Stimulated activated CD4-positive, alpha-beta T cell treated with anti-CD3 and anti-CD28 coated beads, Interleukin-4, amount 100 ng/mL, for 4 hours (primary cell): Measurements from ENCODE around the gene SOBP.
A peak's percentile ranks its signal among the peaks of the same experiment; 100 is the strongest.
"Not testable (repeated sequence)": the region's sequence is repeated elsewhere in the genome, so short reads cannot be mapped to it uniquely, and the experiment has no call there.

Source experiments
- DNase-seq, 2 experiments: peaks; one replicate each; pipeline ENCODE4 v3.0.0-alpha.2; 2020

Gene SOBP

GRCh38 chr6:107488875-107489635 lies 862 bp upstream of the SOBP start:
- DNase-seq, result peak in 1 of 2 experiments; percentile 9

DNA sequence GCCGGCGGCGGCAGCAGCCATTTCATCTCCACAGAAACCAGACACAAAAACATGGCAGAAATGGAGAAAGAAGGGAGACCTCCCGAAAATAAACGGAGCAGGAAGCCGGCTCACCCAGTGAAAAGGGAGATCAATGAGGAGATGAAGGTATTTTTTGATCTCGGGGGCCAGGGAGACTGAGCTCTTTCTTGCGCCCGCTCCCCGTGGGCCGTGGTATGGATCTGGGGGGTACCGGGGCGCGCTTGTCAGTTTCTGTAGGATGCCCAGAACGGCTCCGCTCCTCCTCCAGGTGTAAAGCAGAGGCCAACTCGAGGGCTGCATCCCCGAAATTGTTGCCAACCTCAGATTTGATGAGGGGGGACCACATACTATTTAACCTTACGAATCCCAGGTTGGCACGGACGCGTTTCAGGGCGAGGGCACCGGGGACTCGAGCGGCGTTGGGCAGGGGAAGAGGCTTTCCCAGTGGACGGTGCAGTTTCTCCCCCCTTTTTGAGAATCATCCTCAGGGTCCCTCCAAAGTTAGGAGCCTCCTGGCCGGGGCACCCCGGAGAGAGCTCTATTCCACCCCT lies 735 bp downstream of the SOBP start:
- peak in 1 of 2 experiments; percentile 10 for DNase-seq

DNA sequence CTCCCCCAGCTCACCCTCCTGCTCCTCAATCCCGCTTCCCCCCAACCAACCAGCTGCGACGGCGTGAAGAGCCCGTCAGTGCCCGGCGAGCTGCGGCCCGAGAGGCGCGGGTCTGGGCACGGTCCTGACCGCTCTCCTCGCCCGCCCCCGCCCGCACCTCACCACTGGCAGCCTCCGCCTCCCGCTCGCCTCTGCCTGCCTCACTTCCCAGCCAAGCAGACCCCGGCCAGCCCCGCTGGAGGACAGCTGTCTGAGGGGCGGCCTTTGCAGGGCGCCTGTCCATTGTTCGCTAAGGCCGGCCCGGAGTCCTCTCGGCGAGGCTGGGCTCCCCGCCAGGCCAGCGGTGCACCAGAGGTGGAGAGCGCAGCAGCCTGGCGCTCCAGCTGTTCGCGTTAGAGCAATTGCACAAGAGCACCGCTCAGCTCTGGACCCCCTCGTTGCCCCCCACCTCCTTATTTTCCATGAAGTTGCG lies 1.3 kb downstream of the SOBP start:
- DNase-seq, result peak in 1 of 2 experiments; percentile 4

DNA sequence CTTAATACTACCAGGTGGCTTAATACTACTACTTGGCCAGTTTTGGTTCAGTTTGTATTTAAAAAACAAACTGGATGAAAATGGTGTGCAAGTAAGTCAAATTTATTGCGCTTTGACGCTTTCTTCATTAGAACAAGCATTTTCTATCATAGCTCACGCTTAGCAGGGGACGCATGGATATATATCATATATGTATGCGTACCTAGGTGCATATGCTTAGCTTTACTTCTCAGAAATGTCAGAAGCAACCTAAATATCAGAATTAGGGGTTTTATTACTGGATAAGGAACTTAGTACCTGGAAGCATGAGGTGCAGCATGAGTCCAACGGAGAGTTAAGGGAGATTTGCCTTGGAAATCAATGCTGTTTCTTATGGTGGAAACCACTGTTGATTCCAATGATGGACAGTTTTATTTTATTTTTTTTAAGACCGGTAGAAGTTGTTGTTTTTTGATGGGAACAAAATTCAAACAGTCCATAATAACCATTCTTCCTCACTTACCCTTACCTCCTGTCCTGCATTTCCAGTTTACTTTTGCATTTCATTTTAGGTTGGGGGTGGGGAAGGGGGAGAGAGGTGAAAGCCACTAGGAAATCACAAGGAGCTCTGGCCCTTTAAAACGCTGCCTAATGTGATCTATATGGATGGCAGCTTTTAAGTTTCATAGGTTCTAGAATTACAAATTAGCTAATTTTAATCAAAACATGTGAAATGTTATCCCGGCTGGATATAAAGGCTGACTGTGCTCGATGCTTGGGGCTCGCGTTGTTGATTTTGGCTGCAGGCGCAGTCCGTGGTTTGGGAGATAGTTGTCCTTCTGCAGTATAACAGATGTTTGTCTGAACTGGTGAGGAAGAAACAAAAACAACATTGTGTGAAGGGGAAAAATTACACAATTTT lies 2.1 kb downstream of the SOBP start:
- DNase-seq, result no peak

GRCh38 chr6:107493158-107494057 lies 3.5 kb downstream of the SOBP start:
- DNase-seq, result no peak

- no peak for DNase-seq
Measured at GRCh38 chr6:107495196-107495643, 5.3 kb downstream of the SOBP start.

GRCh38 chr6:107495971-107496370 lies 6.1 kb downstream of the SOBP start:
- no peak for DNase-seq

GRCh38 chr6:107496892-107497684 lies 7.2 kb downstream of the SOBP start:
- no peak for DNase-seq

DNA sequence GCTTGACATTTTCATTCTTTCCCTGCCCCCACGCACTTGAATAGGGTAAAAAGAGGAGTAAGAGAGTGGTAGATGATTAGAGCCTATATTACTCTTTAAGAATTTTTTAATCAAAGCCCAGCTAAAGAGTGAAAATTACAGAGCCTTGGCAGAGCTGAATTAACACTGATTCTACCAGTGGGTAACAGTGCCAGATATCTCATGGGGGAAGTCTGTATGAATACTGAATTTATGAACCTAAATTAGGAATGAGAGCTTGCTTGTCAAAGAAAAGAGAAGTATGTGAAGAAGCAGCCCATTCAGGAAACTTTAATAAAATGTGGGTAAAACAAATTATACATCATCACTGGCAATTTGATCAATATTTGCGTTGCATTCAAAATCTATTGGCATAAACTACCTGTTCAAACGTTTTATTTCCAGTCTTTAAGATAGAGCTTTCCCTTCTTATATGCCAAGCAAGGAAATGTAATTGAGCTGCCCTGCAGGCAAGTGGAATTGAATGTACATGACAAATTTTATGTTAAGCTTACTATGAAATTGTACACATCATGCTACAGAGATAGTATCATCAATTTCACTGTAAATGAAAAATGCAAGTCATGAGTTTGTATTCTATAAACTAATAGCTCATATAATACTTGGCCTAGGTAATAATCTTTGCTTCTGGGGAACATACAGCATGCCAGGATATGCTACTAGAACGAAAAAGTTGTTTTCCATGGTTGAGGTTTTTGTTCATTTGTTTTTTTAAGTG lies 14.5 kb downstream of the SOBP start:
- no peak for DNase-seq

- DNase-seq, result no peak
Measured at GRCh38 chr6:107506145-107506544, 16.2 kb downstream of the SOBP start.

- no peak for DNase-seq
Measured at GRCh38 chr6:107509506-107509905, 19.6 kb downstream of the SOBP start.

GRCh38 chr6:107510108-107510507 lies 20.2 kb downstream of the SOBP start:
- DNase-seq, result no peak

GRCh38 chr6:107511511-107511993 lies 21.6 kb downstream of the SOBP start:
- no peak for DNase-seq

DNA sequence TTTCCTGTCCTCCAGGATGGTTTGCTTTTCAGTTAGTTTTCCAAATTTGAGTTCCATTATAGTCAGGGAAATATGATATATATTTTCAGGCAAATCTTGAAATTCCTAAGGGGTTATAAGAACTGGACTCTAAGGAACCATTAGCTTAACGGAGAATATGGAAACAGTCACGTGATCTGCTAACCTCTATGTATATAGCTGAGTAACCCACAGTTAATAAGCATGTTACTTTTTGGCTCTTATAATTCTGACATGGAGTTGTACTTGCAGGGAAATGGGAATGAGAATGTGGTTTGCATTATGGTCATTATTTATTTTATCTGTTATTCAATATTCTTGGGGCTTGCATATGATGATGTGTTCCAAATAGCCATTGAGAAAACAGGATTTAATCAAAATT lies 23.3 kb downstream of the SOBP start:
- no peak for DNase-seq

GRCh38 chr6:107515955-107516354 lies 26.0 kb downstream of the SOBP start:
- DNase-seq, result no peak

- DNase-seq, result no peak
Measured at GRCh38 chr6:107517274-107517673, 27.4 kb downstream of the SOBP start.

- not testable (repeated sequence) for DNase-seq
Measured at GRCh38 chr6:107519224-107519623, 29.3 kb downstream of the SOBP start.

- DNase-seq, result not testable (repeated sequence)
Measured at GRCh38 chr6:107520706-107521105, 30.8 kb downstream of the SOBP start.

- no peak for DNase-seq
Measured at GRCh38 chr6:107523054-107523791, 33.3 kb downstream of the SOBP start.

DNA sequence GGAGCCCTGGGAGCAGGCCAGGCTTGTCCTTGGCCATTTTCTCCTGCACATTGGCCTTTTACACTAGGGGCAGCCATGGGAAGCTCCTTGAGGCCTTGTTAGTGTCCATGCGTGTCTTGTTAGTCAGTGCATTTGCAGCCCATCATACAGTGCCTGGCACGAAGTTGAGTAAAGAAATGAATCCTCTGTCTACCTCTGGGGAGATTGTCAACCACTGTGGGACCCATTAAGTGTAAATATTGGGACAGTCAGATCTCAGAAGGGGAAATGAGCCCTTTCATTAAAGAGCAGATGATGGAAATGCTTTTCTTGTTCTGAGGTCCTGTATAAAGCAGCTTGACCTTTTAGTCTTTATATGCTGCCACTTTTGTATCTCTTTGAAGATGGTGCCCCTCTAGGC lies 33.9 kb downstream of the SOBP start:
- DNase-seq, result no peak
